ENCODE results near the gene ZNF710.
A peak's percentile ranks its signal among the peaks of the same experiment; 100 is the strongest.
"Not testable (repeated sequence)": the region's sequence is repeated elsewhere in the genome, so short reads cannot be mapped to it uniquely, and the experiment has no call there.

ZNF710 gene

DNA sequence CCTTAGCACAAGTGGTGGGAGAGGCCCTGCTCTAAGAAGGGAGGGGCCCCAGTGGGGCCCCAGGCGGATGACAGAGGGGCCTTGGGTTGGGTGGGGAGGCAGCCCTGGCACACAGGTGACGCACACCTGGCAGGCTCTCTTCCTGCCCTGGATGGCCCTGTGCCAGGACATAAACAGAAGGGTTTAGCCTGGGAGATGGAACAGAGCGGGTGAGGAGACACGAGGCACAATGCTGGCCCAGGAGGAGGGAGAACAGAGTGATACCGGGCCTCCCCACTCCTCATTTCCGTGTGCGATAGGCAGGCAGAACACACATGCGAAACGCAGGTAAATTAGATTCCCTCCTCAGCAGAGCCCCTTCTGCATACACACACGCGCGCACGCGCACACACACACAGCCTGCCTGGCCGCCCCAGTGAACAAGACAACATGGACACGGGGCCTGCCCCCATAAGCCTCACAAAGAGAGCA, 61.4 kb downstream of the ZNF710 start:
- peak; percentile 30 for DNase-seq

DNA sequence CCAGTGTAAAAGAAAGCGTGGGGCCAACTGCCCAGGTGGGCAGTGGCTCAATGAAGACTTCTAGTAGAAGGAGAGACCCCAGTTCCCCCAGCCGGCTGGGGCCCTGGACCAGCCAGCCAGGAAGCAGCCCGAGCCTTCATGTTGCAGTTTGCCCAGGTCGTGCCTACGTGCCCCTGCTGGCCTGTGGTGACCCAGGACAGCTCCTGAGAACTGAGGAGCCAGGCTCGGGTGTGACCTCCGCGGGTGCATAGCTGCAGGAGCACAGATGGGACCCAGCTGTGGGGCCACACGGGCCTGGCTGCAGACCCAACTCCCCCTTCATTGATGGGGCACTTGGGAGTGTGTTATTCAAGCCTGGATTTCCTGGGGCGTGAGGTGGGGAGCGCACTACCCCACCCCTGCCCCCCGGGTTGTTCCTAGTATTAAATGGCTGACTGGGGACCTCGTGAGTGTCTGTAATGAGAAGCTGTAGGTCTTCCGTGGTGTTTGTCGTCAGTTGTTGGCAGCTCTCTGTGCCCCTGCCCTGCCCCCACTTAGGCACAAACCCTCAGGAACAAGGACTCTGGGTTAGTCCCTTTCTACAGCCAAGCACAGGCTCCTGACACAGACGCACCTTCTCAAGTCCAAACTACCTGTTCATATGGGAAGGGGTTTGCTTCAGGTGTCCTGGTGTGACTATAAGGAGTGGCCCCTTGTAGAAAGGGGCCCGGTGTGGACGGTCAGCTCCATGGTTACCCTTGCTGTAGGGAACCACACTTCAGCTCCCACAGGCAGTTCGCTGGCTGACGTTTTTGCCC, 62.0 kb downstream of the ZNF710 start:
- DNase-seq = no peak

DNA sequence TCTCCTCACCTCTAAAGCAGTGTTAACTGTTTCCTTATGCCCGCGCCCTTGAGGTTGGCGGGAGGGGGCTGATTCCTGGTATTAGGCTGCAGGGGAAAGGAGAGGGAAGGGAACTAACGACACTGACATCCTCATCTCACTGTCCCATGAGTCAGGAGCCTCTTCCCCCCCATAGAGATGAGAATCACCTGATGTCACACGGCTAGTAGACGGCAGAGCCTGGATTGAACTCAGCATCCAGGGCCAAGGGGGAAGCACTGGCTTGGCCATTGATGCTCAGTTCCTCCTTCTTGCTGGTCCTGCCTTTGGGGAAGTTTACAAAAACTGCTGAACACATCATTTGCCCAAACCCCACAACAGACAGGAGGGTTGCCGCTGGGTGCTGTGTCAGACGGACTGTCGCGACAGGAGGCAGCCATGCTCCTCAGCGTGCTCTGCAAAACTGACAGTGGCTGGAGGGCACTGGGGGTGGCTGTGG, 62.7 kb downstream of the ZNF710 start:
- no peak for DNase-seq

DNA sequence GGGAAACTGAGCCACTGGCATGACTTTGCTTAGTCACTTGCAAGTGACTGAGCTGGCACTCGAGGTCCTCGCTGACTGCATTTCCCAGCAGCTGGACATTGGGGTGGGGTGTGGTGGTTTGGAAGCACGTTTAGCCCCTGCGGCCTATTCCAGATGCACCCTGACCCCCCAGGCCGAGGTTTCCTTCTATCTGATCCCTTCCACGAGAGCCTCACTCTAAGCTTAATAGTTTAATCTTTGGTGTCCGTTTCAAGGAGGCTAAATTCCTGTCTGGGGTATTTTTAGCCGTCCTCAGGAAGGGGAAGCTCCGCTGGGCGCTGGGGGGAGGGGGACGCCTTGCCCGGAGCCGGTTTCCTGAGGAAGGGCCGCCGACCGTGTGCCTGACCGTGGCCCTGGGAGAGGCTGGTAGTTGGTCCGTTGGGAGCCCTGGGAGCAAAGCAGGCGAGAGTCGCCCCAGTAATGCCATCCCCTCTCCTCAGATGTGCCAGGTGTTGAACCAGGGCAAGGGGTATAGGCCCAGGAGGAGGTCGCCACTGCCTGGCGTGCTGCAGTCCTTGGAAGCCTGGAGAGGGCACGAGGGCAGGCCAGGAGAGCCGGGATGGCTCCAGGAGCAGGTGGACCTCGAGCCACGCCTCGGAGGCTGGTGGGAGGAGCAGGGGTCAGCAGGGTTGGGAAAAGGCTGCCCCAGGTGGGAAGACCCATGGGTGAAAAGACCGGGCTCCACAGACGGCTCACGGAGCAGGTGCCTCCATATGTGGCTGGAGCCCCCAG, 64.0 kb downstream of the ZNF710 start:
- DNase-seq = no peak

DNA sequence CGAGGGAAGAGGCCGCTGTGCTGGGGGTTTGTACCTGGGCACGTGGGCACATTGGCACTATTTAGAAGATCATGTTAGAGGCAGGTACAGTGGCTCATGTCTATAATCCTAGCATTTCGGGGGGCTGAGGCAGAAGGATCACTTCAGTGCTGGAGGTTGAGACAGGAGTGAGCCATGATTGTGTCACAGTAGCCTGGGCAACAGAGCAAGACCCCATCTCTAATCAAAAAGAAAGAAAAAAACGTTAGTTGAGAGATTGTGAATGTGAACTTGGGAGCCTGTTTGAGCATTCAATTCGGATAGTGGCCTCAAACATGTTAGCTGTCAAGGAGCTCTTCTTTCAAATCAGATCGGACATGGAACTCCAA, 64.5 kb downstream of the ZNF710 start:
- DNase-seq = no peak

DNA sequence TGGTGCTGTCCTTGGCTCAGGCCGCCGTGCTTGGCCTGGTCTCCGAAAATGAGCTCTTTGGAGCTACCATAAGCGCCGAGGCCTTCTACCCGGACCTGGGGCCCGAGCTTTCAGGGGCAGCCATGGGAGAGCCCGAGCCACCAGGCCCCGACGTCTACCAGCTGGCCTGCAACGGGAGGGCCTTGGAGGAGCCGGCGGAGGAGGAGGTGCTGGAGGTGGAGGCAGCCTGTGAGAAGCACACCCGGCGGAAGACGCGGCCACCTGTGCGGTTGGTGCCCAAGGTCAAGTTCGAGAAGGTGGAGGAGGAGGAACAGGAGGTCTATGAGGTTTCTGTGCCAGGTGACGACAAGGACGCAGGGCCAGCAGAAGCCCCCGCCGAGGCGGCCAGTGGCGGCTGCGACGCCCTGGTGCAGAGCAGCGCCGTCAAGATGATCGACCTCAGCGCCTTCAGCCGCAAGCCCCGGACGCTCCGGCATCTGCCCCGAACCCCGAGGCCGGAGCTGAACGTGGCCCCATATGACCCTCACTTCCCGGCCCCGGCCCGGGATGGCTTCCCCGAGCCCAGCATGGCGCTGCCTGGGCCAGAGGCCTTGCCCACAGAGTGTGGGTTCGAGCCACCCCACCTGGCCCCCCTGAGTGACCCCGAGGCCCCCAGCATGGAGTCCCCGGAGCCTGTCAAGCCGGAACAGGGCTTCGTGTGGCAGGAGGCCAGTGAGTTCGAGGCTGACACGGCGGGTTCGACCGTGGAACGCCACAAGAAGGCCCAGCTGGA, 66.2 kb downstream of the ZNF710 start:
- DNase-seq = no peak

DNA sequence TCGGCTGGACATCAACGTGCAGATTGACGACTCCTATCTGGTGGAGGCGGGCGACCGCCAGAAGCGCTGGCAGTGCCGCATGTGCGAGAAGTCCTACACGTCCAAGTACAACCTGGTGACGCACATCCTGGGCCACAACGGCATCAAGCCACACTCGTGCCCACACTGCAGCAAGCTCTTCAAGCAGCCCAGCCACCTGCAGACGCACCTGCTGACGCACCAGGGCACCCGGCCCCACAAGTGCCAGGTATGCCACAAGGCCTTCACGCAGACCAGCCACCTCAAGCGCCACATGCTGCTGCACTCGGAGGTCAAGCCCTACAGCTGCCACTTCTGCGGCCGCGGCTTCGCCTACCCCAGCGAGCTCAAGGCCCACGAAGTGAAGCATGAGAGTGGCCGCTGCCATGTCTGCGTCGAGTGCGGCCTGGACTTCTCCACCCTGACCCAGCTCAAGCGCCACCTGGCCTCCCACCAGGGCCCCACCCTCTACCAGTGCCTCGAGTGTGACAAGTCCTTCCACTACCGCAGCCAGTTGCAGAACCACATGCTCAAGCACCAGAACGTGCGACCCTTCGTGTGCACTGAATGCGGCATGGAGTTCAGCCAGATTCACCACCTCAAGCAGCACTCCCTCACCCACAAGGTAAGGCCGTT, 67.0 kb downstream of the ZNF710 start:
- no peak for DNase-seq

DNA sequence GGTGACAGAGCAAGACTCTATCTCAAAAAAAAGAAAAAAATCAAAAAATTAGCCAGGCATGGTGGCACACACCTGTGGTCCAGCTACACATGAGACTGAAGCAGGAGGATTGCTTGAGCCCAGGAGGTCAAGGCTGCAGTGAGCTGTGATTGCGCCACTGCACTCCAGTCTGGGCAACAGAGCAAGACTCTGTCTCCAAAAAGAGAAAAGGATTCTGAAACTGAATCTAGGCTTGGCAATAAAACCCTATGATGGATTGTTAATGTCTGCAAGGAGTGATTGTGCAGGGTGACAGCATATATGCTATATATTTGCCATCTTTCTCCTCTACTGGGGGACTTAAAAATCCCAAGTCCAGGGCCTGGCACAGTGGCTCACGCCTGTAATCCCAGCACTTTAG, 69.5 kb downstream of the ZNF710 start:
- not testable (repeated sequence) for DNase-seq

DNA sequence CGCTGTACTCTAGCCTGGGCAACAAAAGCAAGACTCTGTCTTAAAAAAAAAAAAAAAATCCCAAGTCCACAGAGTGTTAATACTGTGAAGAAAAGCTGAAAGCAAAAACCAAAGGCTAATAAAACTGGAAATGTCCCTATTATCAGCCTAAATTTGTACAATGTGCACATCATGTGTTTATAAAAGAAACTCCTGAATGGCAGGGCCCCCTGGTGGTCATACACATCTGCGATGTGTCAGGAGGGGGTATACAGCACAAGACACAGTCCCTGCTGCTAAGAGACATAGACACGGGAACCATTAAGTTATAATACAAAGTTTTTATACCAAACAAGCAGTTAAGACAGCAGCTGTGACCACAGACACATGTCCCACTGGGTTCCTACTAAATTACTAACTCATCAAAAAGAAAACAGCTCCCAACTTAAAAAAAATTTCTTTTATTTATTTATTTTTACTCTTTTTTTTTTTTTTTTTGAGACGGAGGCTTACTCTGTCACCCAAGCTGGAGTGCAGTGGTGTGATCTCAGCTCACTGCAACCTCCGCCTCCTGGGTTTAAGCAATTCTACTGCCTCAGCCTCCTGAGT, 70.2 kb downstream of the ZNF710 start:
- DNase-seq = peak; percentile 66

DNA sequence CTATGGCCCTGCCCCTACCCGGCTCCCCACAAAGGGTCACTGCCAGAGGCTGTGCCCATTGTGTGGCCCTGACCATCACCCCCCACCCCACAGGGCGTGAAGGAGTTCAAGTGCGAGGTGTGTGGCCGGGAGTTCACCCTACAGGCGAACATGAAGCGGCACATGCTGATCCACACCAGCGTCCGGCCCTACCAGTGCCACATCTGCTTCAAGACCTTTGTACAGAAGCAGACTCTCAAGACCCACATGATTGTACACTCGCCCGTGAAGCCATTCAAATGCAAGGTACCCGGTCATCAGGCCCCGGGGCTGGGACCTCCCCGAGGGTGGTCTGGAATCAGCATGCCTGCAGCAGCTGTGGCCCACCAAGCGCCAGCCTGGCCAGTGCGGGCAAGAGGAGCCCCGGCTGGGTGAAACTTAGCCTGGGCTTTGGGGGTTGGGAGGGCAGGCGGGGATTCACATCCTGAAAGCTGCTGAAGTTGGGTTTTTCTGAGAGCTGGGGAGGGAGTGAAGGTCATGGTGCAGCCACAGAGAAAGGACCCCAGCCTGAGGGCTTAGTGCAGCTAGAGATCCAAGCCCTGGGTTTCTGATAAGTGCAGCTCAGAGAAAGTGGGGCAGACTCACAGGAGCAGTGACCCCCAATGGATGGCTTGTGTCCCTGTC, 72.0 kb downstream of the ZNF710 start:
- no peak for DNase-seq

DNA sequence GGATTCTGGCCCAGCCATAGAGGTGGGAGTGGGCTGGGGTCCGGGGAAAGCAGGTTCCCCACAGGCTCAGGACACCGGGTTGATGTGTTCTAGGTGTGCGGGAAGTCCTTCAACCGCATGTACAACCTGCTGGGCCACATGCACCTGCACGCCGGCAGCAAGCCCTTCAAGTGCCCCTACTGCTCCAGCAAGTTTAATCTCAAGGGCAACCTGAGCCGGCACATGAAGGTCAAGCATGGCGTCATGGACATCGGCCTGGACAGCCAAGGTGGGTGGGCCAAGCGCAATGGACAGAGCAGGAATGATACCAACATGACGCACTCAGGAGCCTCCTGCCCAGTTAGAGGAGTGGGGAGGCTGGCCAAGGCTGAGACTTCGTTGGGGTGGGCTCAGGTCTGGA, 72.9 kb downstream of the ZNF710 start:
- DNase-seq = no peak

DNA sequence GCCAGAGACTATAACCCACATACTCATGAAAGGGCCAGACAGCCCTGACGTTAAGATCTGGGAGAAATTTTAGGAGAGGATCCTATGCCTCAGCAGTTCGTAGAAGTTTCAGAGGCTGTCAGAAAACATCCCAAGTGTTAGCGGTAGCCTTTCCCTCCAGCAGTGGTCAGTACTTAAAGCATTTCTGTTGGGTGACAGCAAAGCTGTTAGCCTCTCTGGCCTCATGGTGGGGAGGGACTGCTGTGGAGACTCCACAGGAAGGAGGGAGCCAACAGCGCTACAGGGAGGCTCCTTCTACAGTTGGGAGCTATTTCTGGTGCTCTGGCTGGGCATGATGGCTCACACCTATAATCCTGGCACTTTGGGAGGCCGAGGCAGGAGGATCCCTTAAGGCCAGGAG, 73.8 kb downstream of the ZNF710 start:
- DNase-seq = no peak

DNA sequence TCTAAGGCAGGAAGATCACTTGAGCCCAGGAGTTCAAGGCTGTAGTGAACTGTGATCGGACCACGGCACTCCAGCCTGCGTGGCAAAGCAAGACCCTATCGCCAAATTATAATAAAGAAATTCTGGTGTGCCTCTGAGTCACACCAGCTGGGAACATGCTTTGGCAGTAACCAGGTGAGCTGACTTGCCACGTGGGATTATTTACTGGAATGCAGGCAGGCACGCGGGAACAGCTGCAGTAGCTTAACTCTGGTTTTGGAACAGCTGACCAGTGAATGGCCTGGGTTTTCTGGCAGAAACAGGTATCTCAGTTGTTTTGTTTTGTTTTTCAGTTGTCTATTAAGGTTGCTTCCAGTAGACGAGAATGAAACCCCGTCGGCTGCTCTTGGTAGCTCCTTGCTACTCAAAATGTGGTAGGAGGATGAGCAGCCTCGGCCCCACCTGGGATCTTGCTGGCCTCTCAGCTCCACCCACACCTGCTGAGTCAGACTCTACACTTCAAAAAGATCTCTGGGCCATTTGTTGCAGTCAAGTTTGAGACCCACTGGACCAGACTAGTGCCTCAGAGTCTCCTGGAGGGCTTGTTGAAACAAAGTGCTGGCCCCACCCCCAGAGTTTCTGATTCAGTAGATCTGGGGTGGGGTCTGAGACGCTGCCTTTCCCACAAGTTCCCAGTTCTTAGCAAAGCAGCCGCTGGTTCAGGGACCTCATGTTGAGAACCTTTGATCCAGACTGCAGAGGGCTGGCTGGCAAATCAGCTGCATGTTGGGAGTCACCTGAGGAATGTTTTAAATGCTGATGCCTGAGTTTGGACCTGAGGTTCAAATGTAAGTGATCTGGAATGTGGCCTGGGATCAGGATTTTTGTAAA, 74.5 kb downstream of the ZNF710 start:
- DNase-seq = no peak

DNA sequence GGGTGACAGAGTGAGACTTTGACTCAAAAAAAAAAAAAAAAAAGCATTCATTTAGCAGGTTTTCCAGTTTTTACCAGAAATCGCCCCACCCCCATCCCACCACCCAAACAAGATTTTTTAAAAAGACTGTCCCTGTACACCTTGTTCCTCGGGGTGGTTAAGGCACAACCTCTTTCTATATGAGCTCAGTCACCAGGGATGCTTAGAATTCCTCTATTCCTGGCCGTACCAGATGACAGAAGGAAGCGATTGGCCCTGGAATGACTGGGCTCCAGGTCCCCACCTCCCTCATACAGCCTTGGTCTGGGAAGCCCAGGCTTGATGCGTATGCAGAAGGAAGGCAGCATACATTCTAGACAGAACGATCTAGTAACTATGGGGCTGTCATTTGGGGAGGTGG, 75.6 kb downstream of the ZNF710 start:
- DNase-seq = no peak

DNA sequence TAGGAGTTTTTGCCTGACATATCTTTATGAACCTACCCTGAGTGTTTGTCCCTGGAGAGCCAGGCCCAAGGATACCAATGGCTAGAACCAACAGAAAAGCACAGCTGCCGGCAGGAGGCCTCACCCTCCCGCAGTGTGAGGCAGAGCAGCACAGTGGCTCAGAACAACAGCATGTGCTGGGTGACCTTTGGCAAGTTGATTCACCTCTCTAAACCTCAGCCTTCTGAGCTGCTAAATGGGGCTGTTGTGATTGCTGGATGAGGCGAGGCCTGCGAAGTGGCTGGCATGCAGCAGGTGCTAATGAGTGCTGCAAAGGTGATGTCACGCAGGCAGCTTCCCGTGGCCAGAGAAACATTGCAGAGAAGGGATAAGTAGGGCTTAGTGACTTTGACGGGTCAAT, 77.8 kb downstream of the ZNF710 start:
- DNase-seq = no peak

DNA sequence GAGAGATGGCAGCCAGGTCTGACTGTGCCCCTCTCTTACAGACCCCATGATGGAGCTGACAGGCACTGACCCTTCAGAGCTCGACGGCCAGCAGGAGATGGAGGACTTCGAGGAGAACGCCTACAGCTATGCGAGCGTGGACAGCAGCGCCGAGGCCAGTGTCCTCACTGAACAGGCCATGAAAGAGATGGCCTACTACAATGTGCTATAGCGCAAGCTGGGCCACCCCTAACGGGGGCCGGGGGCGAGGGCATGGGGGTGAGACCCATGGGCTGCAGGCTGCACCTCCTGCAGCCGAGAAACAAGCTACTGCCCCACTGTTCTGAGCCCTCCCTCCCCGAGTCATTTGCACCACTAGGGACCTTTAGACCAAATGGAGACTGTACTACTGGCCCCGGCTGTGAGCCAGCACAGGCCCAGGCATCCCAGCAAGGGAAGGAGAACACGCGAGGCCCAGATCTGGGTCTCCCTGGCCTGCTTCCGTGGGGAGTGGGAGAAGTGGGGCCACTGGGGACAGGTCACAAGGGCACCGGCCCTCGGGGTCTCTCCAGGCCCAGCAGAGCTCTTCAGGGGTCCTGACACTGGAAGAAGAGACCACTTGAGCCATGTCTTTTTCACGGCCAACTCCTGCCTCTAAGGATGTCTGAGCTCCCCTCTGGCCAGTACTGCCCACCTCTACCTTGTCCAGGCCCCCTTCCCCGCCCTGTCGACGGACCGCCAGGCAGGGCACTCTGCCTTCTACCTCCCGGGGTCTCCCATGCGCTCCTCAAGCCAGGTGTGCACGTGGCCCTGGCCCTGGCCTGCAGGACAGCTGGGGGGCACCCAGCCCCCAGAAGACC, 78.7 kb downstream of the ZNF710 start:
- DNase-seq = no peak

DNA sequence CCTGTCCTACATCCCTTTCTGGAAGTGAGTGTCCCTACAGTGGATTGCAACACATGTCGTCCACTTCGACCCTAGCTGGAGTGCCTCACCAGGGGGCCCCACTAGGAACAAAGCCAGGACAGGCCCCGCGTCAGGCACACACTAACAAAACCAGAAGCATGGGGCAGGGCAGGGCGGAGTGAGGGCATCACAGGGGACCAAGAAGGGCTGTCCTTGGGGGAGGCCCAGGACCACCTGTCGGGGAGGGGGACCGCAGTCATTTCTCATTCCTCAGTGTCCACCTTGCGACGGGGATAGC, 79.3 kb downstream of the ZNF710 start:
- DNase-seq = no peak

DNA sequence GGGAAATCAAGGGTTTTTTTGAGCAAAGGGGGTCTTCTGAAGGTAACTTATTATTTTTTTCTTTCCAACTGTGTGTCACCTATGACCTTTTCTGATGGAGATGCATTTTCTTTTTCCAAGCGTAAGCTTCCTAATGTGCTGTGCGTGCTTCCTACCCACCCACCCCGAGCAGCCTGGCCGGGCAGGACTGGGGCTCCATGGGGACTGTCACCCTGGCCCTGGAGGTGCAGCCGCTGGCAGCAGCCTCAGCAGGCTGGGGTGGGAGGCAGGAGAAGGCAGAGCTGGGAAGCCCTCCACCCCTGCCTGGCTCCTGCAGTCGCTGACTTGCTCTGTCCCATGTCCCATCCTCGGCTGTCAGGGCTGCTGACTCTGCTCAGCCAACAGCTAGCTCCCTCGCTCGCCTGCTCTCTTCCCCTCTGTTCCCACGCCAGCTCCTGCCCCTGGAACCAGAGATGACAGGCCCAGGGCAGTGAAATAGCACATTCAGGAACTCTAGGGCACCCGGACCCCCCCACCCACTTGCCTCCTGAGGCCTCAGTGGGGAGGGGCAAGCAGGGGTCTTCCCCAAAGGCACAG, 79.8 kb downstream of the ZNF710 start:
- no peak for DNase-seq

DNA sequence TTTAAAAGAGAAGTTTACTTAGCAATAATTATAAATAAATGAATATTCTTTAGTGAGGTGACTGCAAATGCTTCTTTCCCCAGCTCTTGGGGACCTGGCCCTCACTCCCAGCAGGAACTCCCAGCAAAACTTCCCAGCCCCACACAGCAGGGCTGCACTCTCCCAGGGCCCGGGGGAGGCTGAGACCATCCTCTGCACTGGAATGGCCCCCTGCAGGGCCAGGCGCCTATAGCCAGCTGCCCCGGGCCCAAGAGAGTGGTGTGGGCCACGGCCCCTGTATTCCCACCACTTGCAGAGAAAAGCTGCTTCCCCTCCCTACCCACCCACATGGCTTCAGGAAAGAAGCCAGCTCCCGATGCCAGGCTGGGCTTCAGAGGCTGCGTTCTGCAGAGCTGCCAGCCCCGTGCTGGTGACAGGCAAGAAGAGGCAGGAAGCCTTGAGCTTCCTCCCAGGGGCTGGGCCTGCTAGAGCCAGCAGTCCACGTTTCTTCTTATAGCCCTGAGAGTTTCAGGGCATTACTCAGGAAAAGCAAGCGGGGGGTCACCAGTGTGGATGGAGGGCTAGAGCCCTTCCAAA, 81.1 kb downstream of the ZNF710 start:
- DNase-seq = no peak
